ENCODE measurements around the gene ADAMTS2.
"Not testable (repeated sequence)": the region's sequence is repeated elsewhere in the genome, so short reads cannot be mapped to it uniquely, and the experiment has no call there.

The ADAMTS2 gene

DNA sequence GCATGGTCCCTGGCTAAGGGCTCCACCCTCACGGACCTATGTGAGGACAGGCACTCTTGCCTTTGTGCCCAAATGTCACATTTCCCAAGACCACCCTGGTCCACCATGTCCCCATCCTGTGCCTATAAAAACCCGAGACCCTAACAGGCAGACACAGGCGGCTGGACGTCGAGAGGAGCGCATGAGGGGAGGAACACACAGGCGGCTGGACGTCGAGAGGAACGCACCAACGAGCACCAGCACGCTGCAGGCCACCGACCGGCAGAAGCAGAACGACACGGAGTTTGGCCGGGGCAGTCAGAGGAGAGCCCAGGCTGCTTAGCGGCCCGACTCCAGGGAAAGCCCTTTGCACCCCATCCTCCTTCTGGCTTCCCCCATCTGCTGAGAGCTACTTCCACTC, 119.9 kb downstream of the ADAMTS2 start:
- DNase-seq, result no peak

DNA sequence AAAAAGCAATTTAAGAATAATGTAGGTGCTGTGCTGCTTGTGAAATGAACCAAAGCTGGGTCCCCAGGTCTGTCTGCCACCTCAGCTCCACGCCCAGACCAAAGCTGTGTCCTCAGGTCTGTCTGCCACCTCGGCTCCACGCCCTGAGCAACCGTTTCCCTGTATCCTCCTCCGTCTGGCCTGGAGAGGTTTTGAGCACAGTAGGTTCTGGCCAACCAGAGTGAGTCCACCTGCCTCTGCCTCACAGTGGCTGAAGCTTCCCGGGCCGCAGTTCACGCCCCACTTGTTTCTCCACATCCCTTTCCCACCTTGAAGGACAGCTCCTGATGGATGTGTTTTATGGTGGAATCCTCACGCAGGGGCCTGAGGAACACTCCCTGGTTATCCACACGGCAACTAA, 120.5 kb downstream of the ADAMTS2 start:
- no peak for DNase-seq

- no peak for DNase-seq
These were observed 121.3 kb downstream of the ADAMTS2 start for GRCh38 chr5:179223961-179224360.

GRCh38 chr5:179223528-179223927, 121.7 kb downstream of the ADAMTS2 start:
- DNase-seq, result no peak

GRCh38 chr5:179222246-179223017, 122.8 kb downstream of the ADAMTS2 start:
- DNase-seq, result no peak

DNA sequence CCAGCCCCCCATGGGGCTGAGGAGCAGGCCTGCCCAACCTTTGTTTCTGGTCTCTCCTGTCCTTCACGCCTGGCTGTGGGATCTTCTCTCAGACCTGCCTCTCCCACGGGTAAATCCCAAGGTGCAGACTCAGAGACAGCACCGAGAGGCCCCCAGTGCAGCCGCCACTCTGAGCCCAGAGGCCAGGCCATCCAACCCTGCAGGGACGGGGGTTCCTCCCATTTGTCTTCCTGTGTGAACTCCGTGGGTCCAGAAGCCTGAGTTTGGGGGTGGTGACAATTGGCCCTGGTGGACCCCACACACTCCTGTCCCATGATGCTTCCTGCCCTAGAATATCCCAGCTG, 123.4 kb downstream of the ADAMTS2 start:
- no peak for DNase-seq

DNA sequence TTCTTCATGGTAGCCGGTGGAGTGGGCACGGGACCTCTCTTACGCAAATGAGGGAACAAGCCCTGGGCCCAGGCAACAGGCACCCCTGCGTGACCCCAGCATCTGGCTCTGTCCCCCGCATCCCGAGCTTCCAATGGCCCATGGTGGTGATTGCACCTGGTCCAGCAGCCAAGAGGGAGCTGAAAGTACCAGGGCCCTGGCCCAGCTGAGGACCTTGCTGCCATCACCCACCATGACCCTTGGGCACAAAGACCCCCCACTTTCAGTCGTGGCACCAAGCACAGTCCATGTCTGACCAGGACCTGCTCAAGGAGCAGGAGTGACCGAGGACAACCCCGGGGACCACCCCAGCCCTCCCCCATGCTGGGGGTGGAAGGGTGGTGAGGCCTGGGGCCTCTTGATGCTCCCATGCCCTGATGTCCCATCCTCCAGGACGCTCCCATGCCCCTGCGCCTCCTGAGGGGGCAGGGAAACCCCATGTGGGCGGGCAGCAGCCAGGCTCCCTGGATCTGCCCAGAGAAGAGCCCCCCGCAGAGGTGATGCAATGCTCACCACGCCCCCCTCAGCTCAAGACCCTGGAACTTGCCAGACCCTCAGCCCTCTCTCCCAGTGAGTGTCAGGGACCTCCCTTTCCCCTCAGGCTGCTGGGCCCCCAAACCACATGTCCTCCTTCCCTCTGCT, 123.9 kb downstream of the ADAMTS2 start:
- no peak for DNase-seq

DNA sequence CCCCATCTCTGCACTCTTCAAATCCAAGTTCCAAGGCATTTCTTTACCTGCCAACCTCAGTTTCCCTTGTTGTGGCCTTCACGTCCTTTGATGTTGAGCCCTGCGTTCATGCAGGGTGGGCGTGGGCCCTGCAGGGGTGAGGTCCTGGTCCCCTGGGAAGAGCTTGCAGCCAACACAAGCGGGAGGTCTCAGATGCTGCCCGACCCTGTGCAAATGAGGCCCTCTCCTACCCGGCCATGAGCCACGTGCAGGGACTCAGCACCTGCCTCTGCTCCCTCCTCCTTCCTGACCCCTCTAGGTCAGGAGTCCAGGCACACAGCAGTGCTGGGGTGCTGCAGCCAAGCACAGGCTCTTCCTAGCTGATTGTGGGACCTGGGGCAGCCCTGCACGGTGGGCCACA, 124.5 kb downstream of the ADAMTS2 start:
- no peak for DNase-seq

DNA sequence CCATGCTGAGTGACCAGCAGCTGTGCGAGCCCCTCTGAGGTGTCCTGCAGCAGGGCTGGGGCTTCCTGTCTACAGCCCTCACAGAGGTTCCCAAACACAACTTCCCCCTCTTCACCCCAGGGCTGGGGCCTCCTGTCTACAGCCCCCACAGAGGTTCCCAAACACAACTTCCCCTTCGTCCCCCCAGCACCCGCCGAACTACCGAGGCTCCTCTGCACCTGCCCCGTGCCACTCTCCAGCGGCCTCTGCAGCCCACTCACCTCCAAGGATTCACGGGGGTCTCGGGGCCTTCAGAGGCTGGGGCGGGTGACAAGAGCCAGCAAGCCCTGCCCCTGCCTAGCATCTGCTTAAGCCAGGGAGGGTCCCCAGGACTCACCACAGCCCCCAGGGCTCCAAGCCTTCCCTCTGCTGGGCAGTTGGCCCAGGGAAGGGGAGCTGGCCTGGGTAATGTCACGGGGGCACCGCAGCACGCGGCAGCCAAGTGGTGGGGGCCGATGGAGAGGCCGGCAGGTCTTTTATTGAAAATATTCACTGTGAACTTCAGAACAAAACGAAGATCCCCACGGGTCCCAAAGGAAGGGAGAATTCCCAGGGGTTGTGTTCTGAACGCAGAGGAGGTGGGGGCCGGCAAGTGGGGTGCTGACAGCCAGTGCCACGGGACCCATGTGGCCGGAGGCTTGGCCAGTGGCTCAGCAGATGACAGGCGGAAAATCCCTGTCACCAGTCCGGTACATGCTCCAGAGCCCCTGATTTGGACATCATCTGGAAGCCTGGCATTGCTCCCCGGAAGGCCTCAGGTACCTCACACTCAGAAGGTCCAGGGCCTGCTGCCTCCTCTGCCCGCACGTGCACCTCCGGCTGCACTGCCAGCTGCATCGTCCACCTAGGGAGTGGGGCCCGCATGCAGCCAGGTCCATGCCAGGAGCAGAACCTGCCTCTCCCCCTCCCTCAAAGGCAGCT, 125.3 kb downstream of the ADAMTS2 start:
- DNase-seq, result no peak

GRCh38 chr5:179218943-179219330, 126.3 kb downstream of the ADAMTS2 start:
- DNase-seq, result no peak

GRCh38 chr5:179217956-179218942, 127.0 kb downstream of the ADAMTS2 start:
- DNase-seq, result peak; percentile 7

GRCh38 chr5:179217356-179217755, 127.9 kb downstream of the ADAMTS2 start:
- no peak for DNase-seq

DNA sequence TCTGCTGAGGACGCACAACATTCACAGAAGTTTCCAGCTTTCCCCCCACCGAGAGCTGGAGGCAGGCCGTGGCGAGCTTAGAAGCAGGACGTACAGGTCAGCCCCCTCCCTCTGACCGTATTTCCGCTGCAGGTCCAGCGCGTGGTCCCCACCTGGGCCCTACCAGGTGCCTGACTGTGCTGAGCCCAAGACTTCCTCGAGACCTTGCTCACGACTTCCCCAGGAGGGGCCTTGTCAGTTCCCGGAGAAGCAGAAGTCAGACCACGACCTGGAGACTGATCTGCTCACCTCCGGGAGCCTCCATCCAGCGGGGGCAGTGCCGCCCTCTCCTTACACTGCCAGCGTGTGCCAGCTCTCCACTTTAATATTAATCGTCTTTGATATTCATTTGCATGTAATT, 128.9 kb downstream of the ADAMTS2 start:
- DNase-seq, result not testable (repeated sequence)

- no peak for DNase-seq
These were observed 129.7 kb downstream of the ADAMTS2 start for GRCh38 chr5:179215576-179215975.

DNA sequence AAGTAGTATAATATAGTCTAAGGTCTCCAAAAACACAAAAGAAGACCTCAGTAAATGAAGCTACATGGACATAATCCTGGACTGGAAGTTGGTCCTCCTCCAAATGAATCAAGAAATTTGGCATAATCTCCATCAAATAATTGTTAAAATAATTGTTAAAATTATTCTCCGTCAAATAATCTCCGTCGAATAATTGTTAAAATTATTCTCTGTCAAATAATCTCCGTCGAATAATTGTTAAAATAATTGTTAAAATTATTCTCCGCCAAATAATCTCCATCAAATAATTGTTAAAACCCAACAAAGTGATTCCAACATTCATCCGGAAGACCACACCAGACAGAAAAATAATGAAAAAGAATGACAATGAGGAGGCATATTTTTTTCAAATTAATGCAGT, 130.6 kb downstream of the ADAMTS2 start:
- DNase-seq, result no peak

- no peak for DNase-seq
These were observed 132.4 kb downstream of the ADAMTS2 start for GRCh38 chr5:179212870-179213269.

DNA sequence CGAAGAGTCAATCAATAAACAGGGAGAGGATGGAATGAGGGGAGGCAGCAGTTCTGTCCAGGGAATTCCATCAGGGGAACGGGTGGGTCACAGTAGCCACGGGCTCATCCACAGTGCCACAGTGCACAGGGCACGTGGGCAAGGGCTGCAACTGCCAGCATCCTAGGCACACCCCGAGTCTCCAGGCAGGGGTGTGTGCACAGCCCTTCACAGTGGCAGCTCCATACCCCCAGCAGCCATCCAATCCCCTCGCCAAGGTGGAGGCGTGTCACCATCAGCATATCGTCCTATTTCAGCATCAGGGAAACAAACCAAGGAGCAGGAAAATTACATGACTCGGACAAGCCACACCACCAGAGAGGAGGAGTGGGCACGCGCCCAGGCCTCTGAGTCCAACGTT, 133.6 kb downstream of the ADAMTS2 start:
- DNase-seq, result no peak

DNA sequence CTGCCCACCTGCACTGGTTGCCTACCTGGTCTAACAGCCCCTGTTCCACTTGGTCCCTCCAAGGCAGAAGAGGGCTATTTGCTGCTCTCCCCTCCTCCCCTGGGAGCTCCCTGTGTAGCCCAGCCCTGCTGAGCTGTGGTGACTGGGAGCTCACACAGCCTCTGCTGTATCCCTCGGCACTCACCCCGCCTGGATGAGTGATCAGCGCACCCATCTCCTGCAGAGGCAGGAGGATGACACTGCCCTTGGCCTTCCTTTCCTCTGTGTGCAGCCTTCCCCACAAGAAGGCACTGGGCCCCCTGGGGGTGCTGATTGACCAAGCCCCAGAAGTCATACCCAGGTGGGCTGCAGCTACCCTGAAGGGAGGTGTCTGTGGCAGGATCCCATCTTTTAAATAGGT, 134.2 kb downstream of the ADAMTS2 start:
- DNase-seq, result no peak

DNA sequence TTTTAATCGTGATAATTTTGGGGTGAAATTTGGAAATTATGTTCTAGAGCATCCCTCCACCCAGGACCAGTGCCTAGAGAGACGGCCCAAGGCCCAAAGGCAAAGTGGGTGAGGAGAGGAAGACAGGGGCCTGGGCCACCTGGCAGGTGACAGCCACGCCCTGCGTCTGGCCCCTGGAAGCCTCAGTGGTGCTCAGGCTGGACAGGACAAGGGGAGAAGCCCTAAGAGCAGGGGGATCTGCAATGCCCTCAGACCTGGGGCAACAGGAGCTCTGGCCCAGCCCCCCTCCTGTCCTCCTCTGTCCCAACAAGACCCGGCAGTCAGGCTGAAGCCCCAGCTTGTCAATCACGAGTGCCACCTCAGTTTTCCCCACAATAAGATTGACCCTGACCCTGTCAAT, 134.8 kb downstream of the ADAMTS2 start:
- DNase-seq, result no peak

DNA sequence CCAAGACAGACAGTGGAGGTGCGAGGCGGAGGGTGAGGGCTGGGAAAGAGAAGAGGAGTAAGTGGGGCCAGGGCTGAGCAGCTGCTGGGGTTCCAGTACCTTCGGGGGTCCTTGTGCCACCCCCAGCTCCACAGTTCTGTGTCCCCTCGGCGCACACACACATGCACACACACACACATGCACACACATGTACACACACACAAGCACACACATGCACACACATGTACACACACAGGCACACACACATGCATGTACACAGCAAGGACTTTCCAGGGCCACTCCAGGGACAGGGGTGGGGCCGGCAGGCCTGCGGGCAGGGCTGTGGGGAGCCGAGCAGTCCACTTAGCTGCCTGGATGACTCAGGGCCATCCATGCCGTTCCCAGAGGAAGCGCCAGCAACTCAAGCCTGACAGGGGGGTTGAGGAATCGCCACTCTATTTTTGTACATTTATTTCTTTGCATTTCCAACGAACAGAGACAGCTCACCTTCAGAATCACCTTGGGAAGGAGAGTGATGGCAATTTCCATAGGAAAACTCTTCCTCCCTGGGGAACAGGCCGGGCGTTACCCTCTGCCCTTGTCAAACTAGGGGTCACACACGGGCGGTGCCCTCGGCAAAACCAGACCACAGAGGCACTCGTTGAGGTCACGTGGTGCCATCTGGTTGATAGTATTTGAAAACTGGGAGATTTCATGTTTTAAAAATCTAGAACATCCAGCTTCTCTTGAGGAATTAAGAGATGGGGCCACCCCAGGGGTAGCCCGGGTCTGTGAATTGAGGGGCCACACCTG, 135.7 kb downstream of the ADAMTS2 start:
- no peak for DNase-seq

DNA sequence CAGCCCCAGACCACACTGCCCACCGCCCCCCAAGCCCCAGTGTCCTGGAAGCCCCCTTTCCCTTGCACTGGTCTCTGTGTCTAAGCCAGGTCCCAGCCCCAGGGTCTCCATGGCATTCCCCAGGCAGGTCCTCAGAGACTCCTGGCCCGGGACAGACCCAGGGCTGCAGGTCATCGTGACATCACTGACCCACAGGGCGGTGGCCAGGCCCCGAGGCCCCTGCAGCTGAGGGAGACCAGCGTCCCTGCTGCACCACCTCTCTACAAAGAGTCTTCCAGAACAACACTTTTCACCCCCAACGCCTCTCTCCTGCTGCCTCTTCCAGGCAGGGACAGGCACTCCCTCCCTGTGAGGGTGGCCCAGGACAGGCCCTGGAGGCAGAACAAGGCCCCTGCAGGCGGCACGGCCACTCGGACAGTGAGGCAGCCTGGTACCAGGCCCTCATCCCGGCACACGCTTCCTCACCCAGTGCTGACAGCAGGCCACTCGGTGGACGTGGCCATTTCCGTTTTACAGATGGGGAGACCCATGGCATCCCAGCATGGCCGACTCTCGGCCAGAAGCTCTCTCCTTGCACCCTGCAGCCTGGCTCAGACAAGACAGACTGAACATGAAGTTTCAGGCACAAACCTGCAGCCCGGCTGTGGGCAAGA, 136.4 kb downstream of the ADAMTS2 start:
- no peak for DNase-seq
